SK-N-SH treated with all-trans-retinoic acid at 6 μM for 48 hours (cell line): Measurements from ENCODE around the gene WDR31.

Source experiments
- BACH2 ChIP-seq: fragments of 250-450 bp; sonication (Bioruptor Pico); IDR thresholded peaks from 2 replicates; pipeline ENCODE4 v1.9.0; 2021; ENCODE audit warnings: mild to moderate bottlenecking, borderline replicate concordance
- ISL1 ChIP-seq: fragments of 250-450 bp; sonication (Bioruptor Pico); IDR thresholded peaks from 2 replicates; pipeline ENCODE4 v2.1.2; 2022; ENCODE audit warnings: mild to moderate bottlenecking, moderate library complexity
- ZFP30 ChIP-seq: fragments of 450-650 bp; formaldehyde crosslinking; IDR thresholded peaks from 2 replicates; pipeline ENCODE4 v1.5.0; 2022; ENCODE audit warnings: mild to moderate bottlenecking, moderate library complexity

DNA sequence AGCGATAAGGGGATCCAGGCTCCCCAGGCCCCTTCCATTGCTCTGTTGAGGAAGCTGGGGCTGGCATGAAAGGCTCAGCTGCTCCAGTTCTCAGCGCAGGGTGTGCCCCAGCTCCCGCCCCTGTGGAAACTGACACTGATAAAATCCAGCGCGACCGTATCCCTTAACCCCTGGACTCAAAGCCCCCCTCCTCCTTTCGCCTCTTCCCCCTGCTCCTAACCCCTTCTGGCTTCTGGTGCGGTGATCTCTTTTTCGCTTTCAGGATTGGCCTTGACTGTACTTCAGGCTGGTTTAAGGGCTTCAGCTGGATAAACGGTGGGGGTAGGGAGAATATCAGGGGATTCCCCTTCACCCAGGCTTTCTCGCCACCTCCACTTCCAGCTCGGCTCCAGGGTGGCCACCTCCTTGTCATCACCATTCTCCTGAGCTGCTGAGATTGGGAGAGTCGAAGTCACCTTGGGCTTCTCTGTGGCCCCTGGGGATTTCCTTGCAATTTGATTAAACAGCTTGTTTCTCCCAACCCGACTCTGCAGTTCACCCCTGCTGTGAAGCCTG is 10.1 kb upstream of the WDR31 start:
- no peak for TF ChIP-seq ZFP30 (CRISPR knock-in tag)
- TF ChIP-seq ISL1, result no peak
- no peak for TF ChIP-seq BACH2
